Thyroid gland (tissue), 4 donors: ENCODE results near the gene SETDB1.

Experiments
- CTCF ChIP-seq, 6 experiments: fragments of 200-600 bp in 3 of 6; fragments of 450-650 bp in 3 of 6; sonication (generic) in 3 of 6; IDR thresholded peaks; one replicate each; pipeline ENCODE4 v1.5.1; 2016 to 2019; ENCODE audit warnings: antibody characterized with exemption in 6 of 6, mild to moderate bottlenecking in 2 of 6, inconsistent platforms in 1 of 6, moderate library complexity in 1 of 6
- POLR2A ChIP-seq, 2 donors: fragments of 450-650 bp; IDR thresholded peaks; one replicate each; pipeline ENCODE4 v1.6.1; 2017; ENCODE audit warnings: antibody characterized with exemption in 2 of 2, mild to moderate bottlenecking in 2 of 2, moderate library complexity in 1 of 2

GRCh38 chr1:150972417-150972940 lies 46.3 kb downstream of the SETDB1 start:
- no peak for TF ChIP-seq CTCF (IDR thresholded peaks at IDR 0.05)
- TF ChIP-seq POLR2A (IDR thresholded peaks at IDR 0.05), result no peak
